Thymus (tissue), 11 donors: ENCODE results near the gene AFAP1L2. TPM values are rescaled to one million over a fixed set of nuclear protein-coding genes. Genes with fewer than 3 reads are reported as not detected.

ENCODE experiments used
- DNase-seq, 9 donors: peaks; one replicate each; pipeline ENCODE4 v3.0.0-alpha.2; 2013; ENCODE audit warnings: low spot score in 9 of 9, low read depth in 6 of 9, missing footprints in 1 of 9
- H3K27ac ChIP-seq, 2 donors: one replicate each; pipeline ENCODE4 v1.5.1; 2013; ENCODE audit warnings: control low read depth in 1 of 2, low read depth in 1 of 2, low read length in 1 of 2, mild to moderate bottlenecking in 1 of 2, moderate library complexity in 1 of 2
- H3K27me3 ChIP-seq, 2 donors: one replicate each; pipeline ENCODE4 v1.5.1; 2013; ENCODE audit warnings: low read length in 1 of 2; ENCODE audit not compliant: control insufficient read depth in 2 of 2, insufficient read depth in 1 of 2
- H3K36me3 ChIP-seq, 2 donors: one replicate each; pipeline ENCODE4 v1.5.1; 2013; ENCODE audit warnings: low read length in 1 of 2, mild to moderate bottlenecking in 1 of 2, moderate library complexity in 1 of 2; ENCODE audit not compliant: control insufficient read depth in 2 of 2, insufficient read depth in 2 of 2
- H3K4me1 ChIP-seq, 2 donors: one replicate each; pipeline ENCODE4 v1.5.1; 2013; ENCODE audit warnings: low read length in 2 of 2; ENCODE audit not compliant: control insufficient read depth in 2 of 2, insufficient read depth in 2 of 2
- H3K4me3 ChIP-seq, 2 donors: one replicate each; pipeline ENCODE4 v1.5.1; 2013; ENCODE audit warnings: low read length in 2 of 2, control low read depth in 1 of 2, mild to moderate bottlenecking in 1 of 2
- H3K9me3 ChIP-seq, 2 donors: one replicate each; pipeline ENCODE4 v1.5.1; 2013; ENCODE audit warnings: low read length in 1 of 2, mild to moderate bottlenecking in 1 of 2; ENCODE audit not compliant: control insufficient read depth in 2 of 2, insufficient read depth in 1 of 2
- WGBS: extraction: QIAGEN DNeasy Blood & Tissue Kit; methylation state at CpG from one replicate; pipeline ENCODE4 v1.1.7; 2013; 5-methylcytosine and 5-hydroxymethylcytosine counted together
- polyA plus RNA-seq: library from polyadenylated mRNA; stranded (reverse); fragments of 200-250 nt; gene quantifications from one replicate; pipeline ENCODE4 v1.2.3, GENCODE V29; 2013
- total RNA-seq: library from RNA; stranded (reverse); fragments of 120-200 nt; gene quantifications from one replicate; pipeline ENCODE4 v1.2.4, GENCODE V29; 2013
- donor health status: healthy.

The AFAP1L2 gene
- total and polyA plus RNA-seq, 2 donors = 15.8 to 21.3 TPM

DNA sequence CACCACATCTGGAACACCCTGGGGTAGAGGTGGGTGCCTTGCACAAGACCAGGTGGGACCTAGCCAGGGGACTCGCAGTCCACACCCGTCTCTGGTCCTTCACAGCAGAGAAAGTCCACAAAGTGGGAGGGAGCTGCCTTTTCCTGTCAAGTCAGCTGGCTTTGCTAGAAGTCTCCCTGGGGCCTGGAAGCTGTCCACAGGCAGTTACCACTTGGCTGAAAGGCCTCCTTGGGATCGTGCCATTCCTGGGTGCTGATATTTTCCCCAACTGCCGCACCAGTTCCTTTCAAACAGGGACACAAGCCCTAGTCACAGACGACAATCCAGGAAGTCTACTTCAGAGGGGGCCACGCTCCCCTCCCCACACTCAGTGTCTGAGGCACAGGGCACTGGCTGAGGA lies 75.4 kb downstream of the AFAP1L2 start:
- H3K27ac ChIP-seq = no peak overlapping the region
- H3K4me3 ChIP-seq = no peak overlapping the region
- 91% methylated on average over 6 of the region's 6 CpGs for WGBS
- H3K9me3 ChIP-seq = no peaks in the 10 kb centered on the region
- no peaks in the 10 kb centered on the region for H3K27me3 ChIP-seq
- DNase-seq = no peak
- no peaks in the 10 kb centered on the region for H3K36me3 ChIP-seq
- peaks cover 0 to 21% of the 10 kb centered on the region in 2 donors for H3K4me1 ChIP-seq

DNA sequence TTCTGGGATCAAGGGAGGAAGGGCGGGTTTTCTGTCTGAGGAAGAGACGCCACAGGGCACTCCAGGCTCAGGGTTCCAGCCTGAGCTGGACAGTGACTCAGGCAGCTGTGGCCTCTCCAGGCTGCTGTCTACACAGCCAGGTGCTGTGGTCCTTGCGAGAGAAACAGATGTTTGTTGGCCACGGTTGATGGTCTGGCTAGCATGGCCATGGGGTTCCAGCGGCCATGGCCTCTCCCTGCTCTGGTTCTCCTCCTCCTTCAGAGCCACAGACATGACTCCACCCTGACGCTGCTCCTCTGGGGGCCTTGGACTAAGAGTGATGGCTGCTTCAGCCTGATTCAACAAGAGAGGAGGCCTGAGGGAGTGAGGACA lies 75.9 kb downstream of the AFAP1L2 start:
- Histone ChIP-seq H3K9me3 (no peaks in the 10 kb centered on the region), H3K4me3 (no peak overlapping the region), H3K4me1 (peaks cover 0 to 21% of the 10 kb centered on the region in 2 donors), H3K36me3 (no peaks in the 10 kb centered on the region), H3K27ac (no peak overlapping the region), H3K27me3 (no peaks in the 10 kb centered on the region)
- no peak for DNase-seq
- WGBS = 98% methylated on average over 6 of the region's 6 CpGs

DNA sequence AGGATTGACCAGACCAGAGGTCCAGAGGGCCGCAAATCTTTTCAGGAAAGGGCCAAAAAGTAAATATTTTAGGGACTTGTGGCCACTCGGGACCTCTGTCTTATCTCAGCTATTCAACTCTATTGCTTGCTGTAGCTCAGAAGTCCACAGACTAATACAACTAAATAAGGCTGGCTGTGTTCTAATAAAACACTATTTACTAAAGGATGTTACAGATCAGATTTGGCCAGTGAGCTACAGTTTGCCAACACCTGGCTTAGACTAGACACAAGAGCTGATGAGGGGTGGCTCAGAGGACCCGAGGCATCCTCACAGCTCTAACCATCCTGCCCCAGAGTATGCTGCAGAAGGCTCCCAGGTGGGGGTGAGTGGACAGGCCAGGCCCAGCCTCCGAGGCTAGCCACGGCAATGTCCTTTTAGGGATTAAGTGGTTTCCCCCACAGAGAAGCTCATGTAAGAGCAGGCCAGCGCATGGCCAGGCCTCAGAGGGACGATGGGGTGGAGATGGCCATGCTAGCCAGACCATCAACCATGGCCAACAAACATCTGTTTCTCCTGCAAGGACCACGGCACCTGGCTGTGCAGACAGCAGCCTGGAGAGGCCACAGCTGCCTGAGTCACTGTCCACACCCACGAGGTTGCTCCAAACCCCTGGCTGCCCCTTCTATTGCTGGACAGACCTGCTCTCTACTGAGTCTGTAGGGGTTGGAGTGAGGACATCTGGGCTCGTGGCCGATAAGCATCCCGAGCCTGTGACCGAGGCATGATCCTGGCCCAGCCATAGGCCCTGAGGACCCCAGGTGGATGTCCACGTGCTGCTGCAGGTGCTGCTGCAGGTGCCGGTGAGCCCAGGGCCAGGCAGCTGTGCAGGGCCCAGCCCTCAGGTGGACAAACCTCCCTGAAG lies 76.5 kb downstream of the AFAP1L2 start:
- Histone ChIP-seq H3K9me3 (no peaks in the 10 kb centered on the region), H3K4me1 (peaks cover 0 to 16% of the 10 kb centered on the region in 2 donors), H3K4me3 (no peak overlapping the region), H3K27ac (no peak overlapping the region), H3K36me3 (no peaks in the 10 kb centered on the region), H3K27me3 (no peaks in the 10 kb centered on the region)
- 96% methylated on average over 15 of the region's 15 CpGs for WGBS
- DNase-seq = no peak

DNA sequence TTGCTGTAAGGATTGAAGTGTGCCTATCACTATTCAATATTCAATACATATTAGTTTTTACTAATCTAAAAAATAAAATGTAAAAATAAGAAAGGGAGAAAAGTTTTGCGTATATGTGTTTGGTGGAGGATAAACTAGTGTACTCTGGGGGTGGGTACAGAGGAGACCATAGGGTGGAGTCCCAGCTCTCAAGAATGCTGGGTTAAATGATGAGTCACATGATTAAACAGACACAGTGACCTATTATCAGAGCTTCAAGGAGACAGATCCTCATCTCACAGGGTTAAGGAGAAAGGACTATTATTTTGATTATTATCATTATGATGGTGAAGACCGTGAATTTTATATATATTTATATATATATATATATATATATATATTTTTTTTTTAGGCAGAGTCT lies 77.5 kb downstream of the AFAP1L2 start:
- Histone ChIP-seq H3K9me3 (no peaks in the 10 kb centered on the region), H3K36me3 (no peaks in the 10 kb centered on the region), H3K4me3 (no peak overlapping the region), H3K27ac (no peak overlapping the region), H3K27me3 (no peaks in the 10 kb centered on the region), H3K4me1 (peaks cover 0 to 7% of the 10 kb centered on the region in 2 donors)
- DNase-seq = no peak
- 98% methylated on average over 2 of the region's 2 CpGs for WGBS

DNA sequence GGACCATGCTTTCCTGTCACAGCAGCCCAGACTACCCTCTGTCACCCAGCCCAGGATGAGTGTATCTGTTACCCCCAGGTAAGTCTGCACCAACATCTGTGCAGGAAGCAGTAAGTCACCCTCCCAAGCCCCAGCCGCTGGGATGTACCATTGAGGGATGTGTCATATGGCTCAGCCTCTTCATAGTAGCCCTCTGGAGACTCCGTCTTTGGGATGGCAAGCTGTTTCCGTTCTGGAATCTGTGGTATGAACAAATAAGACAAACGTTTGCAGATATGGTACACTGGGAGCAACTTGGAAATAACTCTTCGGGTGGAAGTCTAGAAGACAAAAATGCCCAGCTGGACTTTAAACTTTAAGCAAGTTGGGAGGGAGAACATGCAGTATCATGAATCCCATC lies 81.3 kb downstream of the AFAP1L2 start:
- Histone ChIP-seq H3K4me1 (no peaks in the 10 kb centered on the region), H3K9me3 (no peaks in the 10 kb centered on the region), H3K4me3 (no peak overlapping the region), H3K27me3 (no peaks in the 10 kb centered on the region), H3K36me3 (no peaks in the 10 kb centered on the region), H3K27ac (no peak overlapping the region)
- 92% methylated on average over 5 of the region's 5 CpGs for WGBS
- no peak for DNase-seq

DNA sequence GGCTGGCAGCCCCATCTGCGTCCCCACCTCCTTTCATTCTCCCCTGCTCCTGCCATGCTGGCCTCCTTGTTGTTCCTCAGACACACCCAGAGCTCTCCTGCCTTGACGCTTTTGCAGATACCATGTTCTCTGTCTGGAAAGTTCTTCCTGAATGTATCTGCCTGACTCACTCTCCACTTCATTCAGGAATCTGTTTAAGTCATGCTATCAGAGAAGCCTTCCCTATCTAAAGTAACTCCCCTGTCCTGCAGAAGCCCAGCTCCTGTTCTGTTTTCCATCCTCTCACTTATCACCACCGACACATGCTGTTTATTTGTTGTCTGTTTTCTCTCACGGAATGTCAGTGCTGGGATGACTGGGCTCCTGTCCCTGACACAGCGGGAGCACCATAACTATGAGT lies 82.0 kb downstream of the AFAP1L2 start:
- Histone ChIP-seq H3K4me1 (no peaks in the 10 kb centered on the region), H3K27ac (no peak overlapping the region), H3K4me3 (no peak overlapping the region), H3K9me3 (no peaks in the 10 kb centered on the region), H3K27me3 (no peaks in the 10 kb centered on the region), H3K36me3 (no peaks in the 10 kb centered on the region)
- WGBS = 98% methylated on average over 5 of the region's 5 CpGs
- DNase-seq = no peak

- Histone ChIP-seq H3K4me3 (no peak overlapping the region), H3K27me3 (no peaks in the 10 kb centered on the region), H3K4me1 (no peaks in the 10 kb centered on the region), H3K9me3 (no peaks in the 10 kb centered on the region), H3K27ac (peak overlapping the region in 1 of 2 donors; percentile 68), H3K36me3 (no peaks in the 10 kb centered on the region)
- 91% methylated on average over 23 of the region's 23 CpGs for WGBS
- DNase-seq = no peak
Observed at GRCh38 chr10:114320249-114321116, 83.8 kb downstream of the AFAP1L2 start.

- no peak overlapping the region for H3K4me3 ChIP-seq
- no peak for DNase-seq
- H3K27ac ChIP-seq = no peak overlapping the region
- H3K36me3 ChIP-seq = no peaks in the 10 kb centered on the region
- WGBS = 95% methylated on average over 18 of the region's 18 CpGs
- H3K9me3 ChIP-seq = no peaks in the 10 kb centered on the region
- H3K4me1 ChIP-seq = no peaks in the 10 kb centered on the region
- no peaks in the 10 kb centered on the region for H3K27me3 ChIP-seq
Observed at GRCh38 chr10:114319406-114320248, 84.7 kb downstream of the AFAP1L2 start.
